Cardiac septum (tissue), 1 donor: ENCODE results near the gene NUP214. TPM values are rescaled to one million over a fixed set of nuclear protein-coding genes. Genes with fewer than 3 reads are reported as not detected.
A peak's percentile ranks its signal among the peaks of the same experiment; 100 is the strongest.

Experiments used
- DNase-seq: peaks from one replicate; pipeline ENCODE4 v3.0.0-alpha.2; 2020; ENCODE audit warnings: low spot score
- intact Hi-C: fragments of 100-400 bp; cut with DNase I; formaldehyde crosslinking; loops from one replicate; pipeline ENCODE4 v1.14.0; 2022
- long read RNA-seq: library from polyadenylated mRNA; unstranded; transcript quantifications from one replicate; pipeline ENCODE4 v2.0.0, GENCODE V29; 2021
- total RNA-seq: library from RNA; stranded (reverse); fragmentation: NEBNext Ultra II Directional; extraction: Animal tissue kit (Norgen Biotek cat#: 25700); gene quantifications from one replicate; pipeline ENCODE4 v1.2.1, GENCODE V29; 2021
- donor health status: DM: no; HTN: no; CAD: no.

Gene NUP214
- total RNA-seq, result 22.9 TPM
- long read RNA-seq, partial matches to known transcripts, result 23 of 25 reads
- long read RNA-seq, other reads (novel, unspliced or antisense), result 1 of 25 reads

GRCh38 chr9:131125288-131126058, at the start of gene NUP214:
Gene NUP214, plus strand, starts transcription at chr9:131125586. Its CDS starts 119 bp downstream, at chr9:131125705.
- DNase-seq, result peak; percentile 100
- intact Hi-C loops, result loop anchor here (5.0 kb wide), 1 partner anchor 68 kb away; no protein-coding TSS in a partner anchor

DNA sequence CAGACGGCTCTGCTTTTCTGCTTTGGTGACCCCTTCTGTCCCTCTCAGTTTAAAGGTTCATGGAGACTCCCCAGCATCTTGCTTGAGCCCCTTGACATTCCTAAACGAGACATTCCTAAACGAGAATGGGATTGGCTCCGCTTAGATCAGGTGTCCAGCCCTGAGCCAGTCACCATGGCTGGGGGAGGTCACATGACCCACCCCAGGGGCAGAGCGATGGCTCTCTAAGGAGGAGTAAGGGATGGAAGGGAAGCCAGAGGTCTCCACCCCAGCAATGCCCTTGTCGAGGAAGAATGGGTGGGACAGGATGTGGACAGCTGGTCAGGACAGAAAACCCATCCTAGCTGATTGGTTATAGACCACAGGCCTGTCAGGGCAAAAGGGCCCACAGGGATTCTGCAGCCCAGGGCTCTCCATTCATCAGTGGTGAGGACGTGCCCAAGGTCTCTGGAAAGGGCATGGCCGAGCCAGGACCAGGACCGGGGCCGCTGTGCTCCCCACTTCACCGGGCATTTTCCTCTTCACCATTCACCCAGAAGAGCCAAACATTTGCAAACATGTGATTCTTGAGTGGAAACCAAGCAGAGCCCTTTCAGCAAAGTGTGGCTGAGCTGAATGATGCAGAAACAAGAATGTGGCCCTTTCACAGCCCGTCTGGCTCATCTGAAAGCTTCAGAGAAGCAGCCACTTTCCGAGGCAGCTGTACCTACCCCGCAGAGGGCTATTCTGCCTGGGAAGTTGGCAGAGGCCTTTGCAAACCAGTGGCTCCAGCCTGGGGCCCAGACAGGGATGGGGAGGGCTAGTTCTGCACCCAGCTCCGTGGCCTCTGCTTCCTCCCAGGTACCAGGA, 48.8 kb upstream of the NUP214 start:
- intact Hi-C loops, result no loop called here
- DNase-seq, result no peak

DNA sequence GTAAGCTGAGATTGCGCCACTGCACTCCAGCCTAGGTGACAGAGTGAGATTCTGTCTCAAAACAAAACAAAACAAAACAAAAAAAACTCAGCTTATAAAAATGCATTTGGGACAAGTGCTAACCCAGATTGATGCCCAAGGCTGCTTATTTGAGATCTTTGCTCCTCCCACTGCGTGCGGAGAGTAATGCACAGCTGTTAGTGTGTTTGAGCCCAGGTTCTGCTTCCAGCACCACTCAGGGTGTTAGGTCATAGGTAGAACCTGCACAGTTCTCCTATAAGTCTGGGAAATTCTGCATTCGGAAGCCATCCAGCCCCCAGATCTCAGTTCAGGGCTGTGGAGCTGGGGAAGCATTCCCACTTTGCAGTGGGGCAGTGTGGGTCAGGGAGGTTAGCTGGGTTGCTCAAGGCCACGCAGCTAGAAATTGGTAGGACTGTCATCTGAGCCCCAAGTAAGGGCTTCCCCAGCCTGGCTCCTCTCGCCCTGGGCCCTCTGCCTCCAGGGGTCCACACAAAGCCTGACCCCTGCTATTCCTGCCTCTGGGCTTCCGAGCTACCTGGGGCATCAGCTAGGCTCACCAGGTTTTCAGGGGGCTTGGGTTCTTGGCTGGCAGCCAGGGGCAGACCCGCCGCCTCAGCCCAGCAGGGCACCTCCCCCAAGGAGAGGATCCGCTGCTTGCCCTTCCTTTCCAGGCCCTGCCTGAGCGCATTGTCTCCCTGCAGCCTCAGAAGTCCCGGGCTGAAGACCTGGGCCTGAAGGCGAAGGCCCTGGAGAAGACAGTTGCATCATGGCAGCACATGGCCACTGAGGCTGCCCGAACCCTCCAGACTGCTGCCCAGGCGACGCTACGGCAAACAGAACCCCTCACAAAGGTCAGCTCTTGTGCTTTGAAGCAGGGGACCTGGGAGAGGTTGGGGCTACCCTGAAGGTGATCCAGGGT, 46.7 kb upstream of the NUP214 start:
- DNase-seq, result no peak
- intact Hi-C loops, result no loop called here

- intact Hi-C loops, result no loop called here
- no peak for DNase-seq
Observed at GRCh38 chr9:131080589-131080988, 44.8 kb upstream of the NUP214 start.

DNA sequence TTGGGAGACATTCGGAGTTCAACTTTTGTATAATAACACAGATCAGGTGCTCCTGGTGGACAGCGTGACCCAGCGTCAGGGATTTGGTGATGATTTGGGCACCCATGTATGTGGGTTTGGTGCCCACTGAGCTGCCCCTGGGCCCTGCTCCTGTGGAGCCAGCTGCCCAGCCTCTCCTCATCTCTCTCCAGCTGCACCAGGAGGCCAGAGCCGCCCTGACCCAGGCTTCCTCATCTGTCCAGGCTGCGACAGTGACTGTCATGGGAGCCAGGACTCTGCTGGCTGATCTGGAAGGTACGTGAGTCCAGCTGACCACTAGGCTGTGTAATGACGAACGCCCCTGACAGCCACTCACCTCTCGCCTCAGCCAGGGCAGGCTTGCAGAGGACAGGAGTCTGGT, 43.5 kb upstream of the NUP214 start:
- DNase-seq, result no peak
- intact Hi-C loops, result no loop called here

- no peak for DNase-seq
Observed at GRCh38 chr9:131082774-131083512, 42.4 kb upstream of the NUP214 start.

GRCh38 chr9:131084661-131085369, 40.6 kb upstream of the NUP214 start:
- intact Hi-C loops, result no loop called here
- no peak for DNase-seq

More at GRCh38 chr9:131082774-131083512, 42.4 kb upstream of the NUP214 start:
- intact Hi-C loops, result no loop called here

DNA sequence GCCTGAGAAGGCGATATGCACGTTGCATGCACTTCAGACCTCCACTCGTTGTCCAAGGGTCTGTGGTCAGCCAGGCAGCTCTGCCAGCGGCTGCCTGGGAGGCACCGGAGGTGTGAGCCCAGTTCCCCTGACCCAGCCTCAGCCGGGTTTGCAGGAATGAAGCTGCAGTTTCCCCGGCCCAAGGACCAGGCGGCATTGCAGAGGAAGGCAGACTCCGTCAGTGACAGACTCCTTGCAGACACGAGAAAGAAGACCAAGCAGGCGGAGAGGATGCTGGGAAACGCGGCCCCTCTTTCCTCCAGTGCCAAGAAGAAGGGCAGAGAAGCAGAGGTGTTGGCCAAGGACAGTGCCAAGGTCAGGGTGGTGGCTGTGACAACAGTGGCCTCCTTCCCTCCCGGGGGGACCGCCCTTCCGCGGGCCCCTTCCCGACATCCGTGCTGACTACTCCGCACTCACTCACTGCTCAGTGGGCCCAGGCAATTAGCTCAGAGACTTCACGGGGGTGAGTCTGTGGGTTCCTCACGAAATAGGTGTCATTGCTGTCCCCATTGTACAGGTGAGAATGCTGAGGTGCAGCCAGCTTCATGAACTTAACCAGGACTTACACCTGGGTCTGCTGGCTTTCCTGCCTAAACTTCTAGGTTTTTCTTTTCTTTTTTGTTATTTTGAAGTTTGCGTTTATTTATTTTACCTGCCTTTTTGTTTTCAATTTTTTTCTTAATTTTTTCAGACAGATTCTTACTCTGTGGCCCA, 39.8 kb upstream of the NUP214 start:
- no peak for DNase-seq
- intact Hi-C loops, result no loop called here

- intact Hi-C loops, result no loop called here
- DNase-seq, result no peak
Observed at GRCh38 chr9:131087354-131087893, 38.0 kb upstream of the NUP214 start.

DNA sequence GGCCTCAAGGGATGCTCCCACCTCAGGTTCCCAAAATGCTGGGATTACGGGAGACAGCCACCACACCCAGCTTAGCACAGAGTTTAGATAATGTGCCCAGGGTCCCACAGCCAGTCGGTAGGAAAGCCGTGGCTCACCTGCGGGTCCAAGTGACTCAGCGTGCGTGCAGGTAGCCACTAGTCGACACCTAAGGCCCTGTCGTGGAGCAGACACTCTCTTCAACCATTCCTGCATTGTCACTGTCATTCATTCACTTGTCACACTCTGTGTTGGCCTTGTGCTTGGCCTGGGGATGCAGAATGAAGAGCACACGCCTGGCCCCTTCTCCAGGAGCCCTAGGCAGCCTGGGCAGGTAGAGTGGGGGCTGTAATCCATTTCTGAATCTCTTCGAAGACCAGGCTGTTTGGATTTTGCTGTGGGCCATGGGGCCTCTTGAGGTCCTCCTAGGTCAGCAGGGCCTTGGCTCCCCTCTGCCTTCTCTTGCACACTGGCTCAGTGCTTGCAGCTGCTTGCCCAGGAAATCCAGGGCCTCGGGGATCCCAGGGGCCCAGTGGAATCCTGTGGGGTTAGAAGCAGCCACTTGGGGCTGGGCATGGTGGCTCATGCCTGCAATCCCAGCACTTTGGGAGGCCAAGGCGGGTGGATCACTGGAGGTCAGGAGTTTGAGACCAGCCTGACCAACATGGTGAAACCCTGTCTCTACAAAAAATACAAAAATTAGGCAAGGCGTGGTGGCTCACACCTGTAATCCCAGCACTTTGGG, 35.2 kb upstream of the NUP214 start:
- intact Hi-C loops, result no loop called here
- no peak for DNase-seq

- no peak for DNase-seq
- intact Hi-C loops, result no loop called here
Observed at GRCh38 chr9:131091352-131091992, 33.9 kb upstream of the NUP214 start.

DNA sequence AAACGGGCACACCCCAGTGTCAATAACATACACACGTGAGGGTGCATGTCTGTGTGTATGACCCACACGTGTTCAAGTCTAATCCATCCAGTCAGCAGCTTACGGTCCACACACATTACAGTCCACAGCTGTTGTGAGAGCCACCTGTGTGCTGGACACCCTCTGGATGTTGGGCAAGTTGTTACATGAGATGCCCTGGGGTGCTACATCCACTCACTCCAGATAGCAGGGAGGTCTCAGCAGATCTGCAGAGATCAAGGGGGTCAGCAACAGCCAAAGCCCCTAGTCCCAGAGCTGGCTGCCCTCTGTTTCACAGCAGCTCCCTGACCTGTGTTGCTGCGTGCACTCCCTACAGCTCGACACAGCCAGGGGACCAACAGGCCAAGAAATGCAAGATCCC, 33.4 kb upstream of the NUP214 start:
- no peak for DNase-seq
- intact Hi-C loops, result no loop called here

GRCh38 chr9:131092548-131093440, 32.6 kb upstream of the NUP214 start:
- DNase-seq, result no peak
- intact Hi-C loops, result no loop called here

- intact Hi-C loops, result no loop called here
- no peak for DNase-seq
Observed at GRCh38 chr9:131094015-131094414, 31.4 kb upstream of the NUP214 start.

DNA sequence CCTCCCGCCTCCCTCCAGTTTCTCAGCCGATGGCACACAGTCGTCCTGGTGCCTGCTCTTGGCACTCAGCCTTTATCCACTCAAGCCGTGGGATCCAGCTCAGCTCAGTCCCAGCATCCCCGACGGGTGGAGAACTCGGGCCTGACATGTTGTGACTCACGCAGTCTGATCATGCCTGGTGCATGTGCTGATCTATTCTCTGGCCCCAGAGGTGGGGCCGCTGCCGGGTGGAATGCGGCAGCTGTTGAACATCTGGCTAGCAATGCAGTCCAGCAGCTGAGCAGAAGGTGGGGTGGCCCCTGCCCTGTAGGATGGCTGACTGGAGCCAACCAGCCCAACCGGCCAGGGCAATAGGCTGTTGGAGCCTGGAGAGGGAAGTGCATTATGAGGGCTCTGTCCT, 30.8 kb upstream of the NUP214 start:
- intact Hi-C loops, result no loop called here
- no peak for DNase-seq
